H4 (cell line): ENCODE results near the gene ELOA. TPM values are rescaled to one million over a fixed set of nuclear protein-coding genes. Genes with fewer than 3 reads are reported as not detected.
A peak's percentile ranks its signal among the peaks of the same experiment; 100 is the strongest.
"Not testable (repeated sequence)": the region's sequence is repeated elsewhere in the genome, so short reads cannot be mapped to it uniquely, and the experiment has no call there.

Experiments used
- DNase-seq: peaks from one replicate; pipeline ENCODE4 v3.0.0-alpha.2; 2015; ENCODE audit warnings: low spot score
- total RNA-seq: library from RNA; depleted of rRNA; stranded (reverse); fragments of >200 nt; shearing (Covaris generic); gene quantifications from 2 replicates; pipeline ENCODE4 v1.2.3, GENCODE V29; 2014

Gene ELOA
- total RNA-seq, 1 experiment from 2014 or later: 38.3 TPM

DNA sequence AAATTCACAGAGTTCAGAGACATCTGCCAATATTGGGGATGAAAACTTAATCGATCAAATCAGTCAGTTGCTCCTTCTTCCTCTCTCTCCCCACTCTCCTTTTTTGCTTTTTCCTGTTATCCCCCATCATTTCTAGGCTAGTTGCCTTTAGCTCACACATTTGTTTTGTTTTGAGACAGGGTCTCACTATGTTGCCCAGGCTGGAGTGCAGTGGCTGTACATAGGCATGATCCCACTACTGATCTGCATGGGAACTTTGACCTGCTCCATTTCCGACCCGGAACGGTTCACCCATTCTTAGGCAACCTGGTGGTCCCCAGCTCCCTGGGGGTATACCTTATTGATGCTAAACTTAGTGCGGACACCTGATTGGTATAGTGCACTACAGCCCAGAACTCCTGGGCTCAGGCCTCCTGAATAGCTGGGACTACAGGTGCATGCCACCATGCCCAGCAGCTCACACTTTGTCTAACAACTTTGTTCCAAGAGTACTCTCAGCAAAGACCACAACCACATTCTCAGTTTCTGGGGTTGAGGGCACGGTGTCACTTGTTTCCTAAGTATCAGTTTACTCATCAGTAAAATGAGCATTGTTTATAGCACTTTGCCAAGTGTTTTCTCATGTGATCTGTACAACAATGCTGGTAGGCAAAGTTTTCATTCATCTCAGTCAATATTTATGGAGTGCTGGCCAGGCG is 6.7 kb upstream of the ELOA start:
- DNase-seq: no peak

DNA sequence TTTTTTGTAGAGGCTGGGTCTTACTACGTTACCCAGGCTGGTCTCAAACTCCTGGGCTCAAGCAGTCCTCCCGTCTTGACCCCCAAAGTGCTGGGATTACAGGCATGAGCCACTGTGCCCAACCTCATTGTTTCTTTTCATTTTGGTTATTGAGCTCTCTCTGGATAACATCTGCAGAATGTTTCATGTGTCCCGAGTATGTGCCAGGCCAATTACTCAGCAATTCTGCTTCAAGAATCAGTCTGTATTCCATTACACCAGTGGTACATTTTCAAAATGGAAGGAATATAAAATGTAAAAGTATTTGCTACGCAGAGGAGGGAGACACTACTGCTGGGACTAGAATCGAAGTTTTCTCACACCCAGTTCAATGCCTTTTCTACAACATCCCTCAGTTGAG is 1.7 kb upstream of the ELOA start:
- DNase-seq: no peak

DNA sequence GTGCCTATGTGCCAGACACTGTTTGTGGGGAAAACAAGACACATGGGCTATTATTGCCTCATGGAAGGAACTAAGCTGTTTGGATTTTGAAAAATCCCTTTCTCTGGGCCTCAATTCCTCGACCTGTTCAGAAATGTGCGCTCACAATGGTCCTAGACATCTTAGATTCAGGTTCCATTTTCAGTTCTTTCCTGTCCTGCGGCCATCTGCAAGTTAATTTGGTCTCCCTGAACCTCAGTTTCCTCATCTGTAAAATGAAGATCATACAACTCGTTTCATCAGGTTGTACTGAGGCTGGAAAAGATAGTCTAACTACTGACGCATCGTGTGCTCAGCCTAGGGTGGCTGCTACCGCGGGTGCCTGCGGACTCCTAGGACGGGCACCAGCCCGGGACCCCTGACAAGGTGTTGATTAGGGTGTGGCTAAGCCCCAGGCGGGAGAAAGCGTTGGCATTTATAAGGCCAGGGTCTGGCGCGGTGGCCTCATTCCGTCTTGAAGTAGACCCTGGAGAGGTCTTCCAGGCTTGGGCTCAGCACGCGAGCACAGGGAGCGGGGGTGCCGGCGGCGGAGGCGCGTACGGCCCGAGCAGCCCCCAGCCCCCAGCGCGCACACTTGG is 493 bp upstream of the ELOA start:
- no peak for DNase-seq

DNA sequence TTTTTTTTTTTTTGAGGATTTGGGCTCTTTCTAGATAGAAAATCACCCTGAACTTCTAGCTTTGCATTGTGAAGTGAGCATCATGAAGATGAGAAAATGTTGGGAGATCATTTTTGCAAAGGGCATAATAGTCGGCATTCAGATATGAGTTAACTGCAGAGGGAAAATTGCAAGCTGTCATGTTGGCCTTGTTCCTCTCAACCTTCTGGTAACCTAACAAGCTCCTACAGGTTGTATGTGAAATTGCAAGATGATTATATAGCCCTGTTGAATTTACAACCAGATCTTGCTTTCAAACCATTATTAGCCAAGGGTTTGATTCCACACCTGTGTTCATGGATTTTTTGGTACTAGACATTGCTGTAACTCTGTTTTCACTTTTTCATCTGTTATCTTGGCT is 2.2 kb downstream of the ELOA start:
- DNase-seq: no peak

DNA sequence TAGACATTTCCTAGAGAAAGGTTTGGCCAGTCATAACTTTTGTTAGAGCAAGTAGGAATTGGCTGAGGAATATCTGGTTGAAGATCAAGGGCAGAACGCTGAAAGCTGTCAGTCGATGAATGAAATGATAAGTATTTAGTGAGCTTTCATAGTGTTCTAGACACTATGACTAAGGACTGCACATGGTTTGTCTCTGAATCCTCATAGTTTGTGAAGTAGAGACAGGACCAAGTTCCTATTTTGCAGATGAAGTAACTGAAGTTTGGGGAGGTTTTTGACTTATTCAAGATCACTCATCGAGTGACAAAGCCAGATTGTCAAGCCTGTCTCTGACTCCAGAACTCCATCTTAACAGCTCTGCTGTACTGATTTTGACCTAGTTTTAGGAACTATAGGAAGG is 4.7 kb downstream of the ELOA start:
- no peak for DNase-seq

DNA sequence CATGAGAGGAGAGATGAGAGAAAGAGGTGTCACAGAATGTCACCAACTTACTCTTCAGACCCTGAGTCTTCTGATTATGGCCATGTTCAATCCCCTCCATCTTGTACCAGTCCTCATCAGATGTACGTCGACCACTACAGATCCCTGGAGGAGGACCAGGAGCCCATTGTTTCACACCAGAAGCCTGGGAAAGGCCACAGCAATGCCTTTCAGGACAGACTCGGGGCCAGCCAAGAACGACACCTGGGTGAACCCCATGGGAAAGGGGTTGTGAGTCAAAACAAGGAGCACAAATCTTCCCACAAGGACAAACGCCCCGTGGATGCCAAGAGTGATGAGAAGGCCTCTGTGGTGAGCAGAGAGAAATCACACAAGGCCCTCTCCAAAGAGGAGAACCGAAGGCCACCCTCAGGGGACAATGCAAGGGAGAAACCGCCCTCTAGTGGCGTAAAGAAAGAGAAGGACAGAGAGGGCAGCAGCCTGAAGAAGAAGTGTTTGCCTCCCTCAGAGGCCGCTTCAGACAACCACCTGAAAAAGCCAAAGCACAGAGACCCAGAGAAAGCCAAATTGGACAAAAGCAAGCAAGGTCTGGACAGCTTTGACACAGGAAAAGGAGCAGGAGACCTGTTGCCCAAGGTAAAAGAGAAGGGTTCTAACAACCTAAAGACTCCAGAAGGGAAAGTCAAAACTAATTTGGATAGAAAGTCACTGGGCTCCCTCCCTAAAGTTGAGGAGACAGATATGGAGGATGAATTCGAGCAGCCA is 8.0 kb downstream of the ELOA start:
- peak; percentile 39 for DNase-seq

- DNase-seq: no peak
Measured at GRCh38 chr1:23751815-23752200, 8.5 kb downstream of the ELOA start.

- no peak for DNase-seq
Measured at GRCh38 chr1:23752909-23753308, 9.6 kb downstream of the ELOA start.

DNA sequence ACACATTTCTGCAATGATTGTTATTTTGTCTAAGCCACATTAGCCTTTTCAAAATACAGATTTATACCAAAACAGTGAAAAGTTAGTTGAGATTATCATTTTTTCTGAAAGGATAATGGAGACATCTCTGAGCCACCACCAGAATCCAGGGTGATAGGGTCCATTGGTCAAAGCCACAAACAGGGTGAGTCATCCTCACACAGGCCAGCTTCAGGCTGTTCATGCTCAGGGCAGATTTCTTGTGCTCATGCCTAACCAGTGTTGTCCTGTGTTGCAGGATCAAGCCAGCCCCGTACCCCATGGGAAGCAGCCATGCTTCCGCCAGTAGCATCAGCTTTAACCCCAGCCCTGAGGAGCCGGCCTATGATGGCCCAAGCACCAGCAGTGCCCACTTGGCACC is 13.4 kb downstream of the ELOA start:
- no peak for DNase-seq

DNA sequence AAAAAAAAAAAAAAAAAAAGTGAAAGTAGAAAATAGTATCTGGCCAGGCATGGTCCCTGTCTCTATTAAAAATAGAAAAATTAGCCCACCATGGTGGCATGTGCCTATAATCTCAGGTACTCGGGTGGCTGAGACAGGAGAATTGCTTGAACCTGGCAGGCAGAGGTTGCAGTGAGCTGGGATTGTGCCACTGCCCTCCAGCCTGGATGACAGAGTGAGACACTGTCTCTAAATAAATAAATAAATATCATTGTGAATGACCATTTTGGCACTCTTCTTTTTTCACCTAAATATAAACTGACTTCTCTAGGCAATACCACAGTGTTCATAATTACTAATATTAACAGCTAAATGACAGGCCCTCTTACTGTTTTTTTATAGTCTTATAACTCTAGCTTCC is 14.5 kb downstream of the ELOA start:
- no peak for DNase-seq

- DNase-seq: no peak
Measured at GRCh38 chr1:23759277-23759676, 16.0 kb downstream of the ELOA start.

GRCh38 chr1:23763041-23763577 is 19.8 kb downstream of the ELOA start:
- no peak for DNase-seq

GRCh38 chr1:23768733-23769132 is 25.5 kb downstream of the ELOA start:
- DNase-seq: no peak

GRCh38 chr1:23772049-23772853 is 29.0 kb downstream of the ELOA start:
- DNase-seq: peak; percentile 65

- DNase-seq: no peak
Measured at GRCh38 chr1:23772854-23773242, 29.6 kb downstream of the ELOA start.

DNA sequence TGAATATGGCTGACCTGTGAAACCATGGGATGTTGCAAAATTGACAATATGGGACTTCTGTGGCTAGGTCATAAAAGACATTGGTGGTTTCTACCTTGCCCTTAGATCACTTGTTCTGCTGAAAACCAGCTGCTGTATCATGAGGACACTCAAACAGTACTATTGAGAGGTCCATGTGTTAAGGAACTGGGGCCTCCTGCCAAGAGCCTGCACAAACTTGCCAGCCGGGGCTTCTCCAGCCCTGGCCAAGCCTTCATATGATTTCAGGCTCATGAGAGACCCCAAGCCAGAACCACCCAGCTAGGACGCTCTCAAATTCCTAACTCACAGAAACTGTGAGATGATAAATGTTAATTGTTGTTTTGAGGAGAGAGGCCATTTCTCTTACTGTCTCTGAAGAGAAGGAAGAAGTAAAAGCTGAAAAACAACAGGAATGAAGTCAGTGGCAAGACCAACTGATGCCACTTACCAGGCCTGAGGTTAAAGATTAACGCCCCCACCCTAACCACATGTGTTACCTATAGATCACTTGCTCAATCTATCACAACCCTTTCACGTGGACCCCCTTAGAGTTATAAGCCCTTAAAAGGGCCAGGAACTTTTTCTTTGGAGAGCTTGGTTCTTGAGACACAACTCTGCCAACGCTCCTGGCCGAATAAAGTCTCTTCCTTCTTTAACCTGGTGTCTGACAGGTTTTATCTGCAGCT is 31.1 kb downstream of the ELOA start:
- no peak for DNase-seq

DNA sequence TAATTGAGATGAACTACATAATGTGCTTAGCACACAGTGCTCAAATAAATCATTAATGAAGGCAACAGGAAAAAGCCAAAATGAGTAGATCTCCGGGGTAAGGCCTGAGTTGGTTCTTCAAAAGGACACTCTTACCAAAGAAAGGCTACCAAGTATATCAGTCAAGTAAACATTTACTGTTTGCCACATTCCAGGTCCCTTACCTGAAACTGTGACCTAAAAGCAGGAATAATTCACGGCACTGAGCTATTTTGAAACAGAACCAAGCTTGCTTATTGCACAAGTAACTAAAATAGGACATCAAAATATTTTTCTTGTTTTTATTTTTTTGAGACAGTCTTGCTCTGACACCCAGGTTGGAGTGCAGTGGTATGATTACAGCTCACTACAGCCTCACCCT is 32.9 kb downstream of the ELOA start:
- DNase-seq: no peak

DNA sequence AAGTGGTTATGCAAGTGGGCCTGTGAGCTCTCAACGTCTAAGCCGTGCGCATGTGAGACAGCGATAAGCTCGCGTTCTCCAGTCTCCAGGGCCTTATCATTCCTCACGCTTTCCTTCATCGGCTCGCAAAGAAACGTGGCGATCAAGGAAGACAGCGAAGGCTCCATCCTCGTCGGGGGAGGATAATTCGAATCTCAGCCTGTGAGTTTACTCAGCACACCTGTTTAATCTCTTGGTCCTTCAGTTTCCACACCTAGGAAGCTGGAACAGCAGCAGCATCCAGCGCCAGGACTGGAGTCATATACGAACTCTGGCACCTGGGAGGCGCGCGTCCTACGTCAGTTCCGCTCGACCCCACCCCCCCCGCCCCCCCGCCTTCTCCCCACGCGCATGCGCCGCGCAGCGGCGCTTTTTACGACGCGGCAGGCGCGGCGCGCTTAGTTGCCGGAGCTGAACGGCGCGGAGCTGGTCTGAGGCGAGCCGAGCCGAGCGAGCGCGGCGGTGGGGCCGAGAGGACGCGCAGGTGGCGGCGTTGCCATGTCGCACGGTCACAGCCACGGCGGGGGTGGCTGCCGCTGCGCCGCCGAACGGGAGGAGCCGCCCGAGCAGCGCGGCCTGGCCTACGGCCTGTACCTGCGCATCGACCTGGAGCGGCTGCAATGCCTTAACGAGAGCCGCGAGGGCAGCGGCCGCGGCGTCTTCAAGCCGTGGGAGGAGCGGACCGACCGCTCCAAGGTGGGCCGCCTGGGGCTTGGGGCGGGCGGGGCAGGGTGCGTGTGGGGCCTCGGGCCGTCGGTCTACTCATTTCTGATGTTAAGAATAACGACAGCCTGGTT is 34.9 kb downstream of the ELOA start, which contains the start of gene PITHD1:
Gene PITHD1 (plus strand): TSS at position 440 of the 836 bp plus-strand sequence. CDS start 98 bp downstream, at position 538.
- DNase-seq: peak; percentile 69

GRCh38 chr1:23779826-23780371 is 36.6 kb downstream of the ELOA start:
- no peak for DNase-seq

DNA sequence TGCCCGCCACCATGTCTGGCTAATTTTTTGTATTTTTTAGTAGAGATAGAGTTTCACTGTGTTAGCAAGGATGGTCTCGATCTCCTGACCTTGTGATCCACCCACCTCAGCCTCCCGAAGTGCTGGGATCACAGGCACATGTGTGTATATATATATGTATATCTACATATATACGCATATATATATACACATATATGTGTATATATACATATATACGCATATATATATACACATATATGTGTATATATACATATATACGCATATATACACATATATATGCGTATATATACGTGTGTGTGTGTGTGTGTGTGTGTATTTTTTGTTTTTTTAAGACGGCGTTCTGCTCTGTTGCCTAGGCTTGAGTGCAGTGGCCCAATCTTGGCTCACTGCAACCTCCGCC is 39.9 kb downstream of the ELOA start:
- not testable (repeated sequence) for DNase-seq
